NCI-H446 (cell line): ENCODE measurements around the gene SEC23B.

Source experiments
- DNase-seq, 2 experiments: peaks; one replicate each; lab custom pipeline; 2025; lab: John Stamatoyannopoulos, UW

Gene SEC23B

GRCh38 chr20:18587665-18588573, 80.2 kb downstream of the SEC23B start, which contains the start of gene DTD1:
Gene DTD1 (plus strand): TSS chr20:18588054. CDS start chr20:18588073, 19 bp downstream.
- DNase-seq, result peak; percentile 75 to 96

GRCh38 chr20:18588574-18588933, 80.8 kb downstream of the SEC23B start:
- no peak for DNase-seq

- DNase-seq, result no peak
Measured at GRCh38 chr20:18589941-18590674, 82.4 kb downstream of the SEC23B start.

GRCh38 chr20:18596270-18596669, 88.5 kb downstream of the SEC23B start:
- DNase-seq, result no peak

- DNase-seq, result no peak
Measured at GRCh38 chr20:18609741-18610140, 102.0 kb downstream of the SEC23B start.
